B cell (primary cell): ENCODE results near the gene ZNF428.
"Not testable (repeated sequence)": the region's sequence is repeated elsewhere in the genome, so short reads cannot be mapped to it uniquely, and the experiment has no call there.

ENCODE experiments used
- CTCF ChIP-seq: fragments of 200-600 bp; IDR thresholded peaks from one replicate; pipeline ENCODE4 v1.8.0; 2022; ENCODE audit warnings: antibody characterized with exemption, mild to moderate bottlenecking
- EZH2 ChIP-seq: IDR thresholded peaks from 2 replicates; pipeline ENCODE4 v1.6.1; 2012; ENCODE audit warnings: borderline replicate concordance, low read depth, mild to moderate bottlenecking, moderate library complexity, low read length; ENCODE audit not compliant: insufficient read depth, poor library complexity, severe bottlenecking

- not testable (repeated sequence) for TF ChIP-seq CTCF, EZH2
These were observed 32.4 kb downstream of the ZNF428 start for GRCh38 chr19:43587029-43587428.
